Thyroid gland (tissue), 4 donors: ENCODE measurements around the gene ASCL1.

ENCODE experiments used
- POLR2A ChIP-seq, 2 donors: fragments of 450-650 bp; IDR thresholded peaks; one replicate each; pipeline ENCODE4 v1.6.1; 2017; ENCODE audit warnings: antibody characterized with exemption in 2 of 2, mild to moderate bottlenecking in 2 of 2, moderate library complexity in 1 of 2
- TF ChIP-seq, protein P1 (sequence below), 6 experiments: fragments of 200-600 bp in 3 of 6; fragments of 450-650 bp in 3 of 6; sonication (generic) in 3 of 6; IDR thresholded peaks; one replicate each; pipeline ENCODE4 v1.5.1; 2016 to 2019; ENCODE audit warnings: antibody characterized with exemption in 6 of 6, mild to moderate bottlenecking in 2 of 6, inconsistent platforms in 1 of 6, moderate library complexity in 1 of 6

DNA sequence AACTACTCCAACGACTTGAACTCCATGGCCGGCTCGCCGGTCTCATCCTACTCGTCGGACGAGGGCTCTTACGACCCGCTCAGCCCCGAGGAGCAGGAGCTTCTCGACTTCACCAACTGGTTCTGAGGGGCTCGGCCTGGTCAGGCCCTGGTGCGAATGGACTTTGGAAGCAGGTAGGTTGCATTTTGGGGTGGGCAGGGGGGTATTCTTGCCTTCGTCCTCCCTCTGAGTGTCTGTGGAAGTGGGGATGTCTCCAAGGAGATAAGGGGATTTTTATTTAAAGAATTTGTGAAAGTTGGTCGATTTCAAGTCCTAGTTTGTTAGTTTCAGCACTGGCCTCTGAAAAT, 1.3 kb downstream of the ASCL1 start:
- TF ChIP-seq, protein P1, sequence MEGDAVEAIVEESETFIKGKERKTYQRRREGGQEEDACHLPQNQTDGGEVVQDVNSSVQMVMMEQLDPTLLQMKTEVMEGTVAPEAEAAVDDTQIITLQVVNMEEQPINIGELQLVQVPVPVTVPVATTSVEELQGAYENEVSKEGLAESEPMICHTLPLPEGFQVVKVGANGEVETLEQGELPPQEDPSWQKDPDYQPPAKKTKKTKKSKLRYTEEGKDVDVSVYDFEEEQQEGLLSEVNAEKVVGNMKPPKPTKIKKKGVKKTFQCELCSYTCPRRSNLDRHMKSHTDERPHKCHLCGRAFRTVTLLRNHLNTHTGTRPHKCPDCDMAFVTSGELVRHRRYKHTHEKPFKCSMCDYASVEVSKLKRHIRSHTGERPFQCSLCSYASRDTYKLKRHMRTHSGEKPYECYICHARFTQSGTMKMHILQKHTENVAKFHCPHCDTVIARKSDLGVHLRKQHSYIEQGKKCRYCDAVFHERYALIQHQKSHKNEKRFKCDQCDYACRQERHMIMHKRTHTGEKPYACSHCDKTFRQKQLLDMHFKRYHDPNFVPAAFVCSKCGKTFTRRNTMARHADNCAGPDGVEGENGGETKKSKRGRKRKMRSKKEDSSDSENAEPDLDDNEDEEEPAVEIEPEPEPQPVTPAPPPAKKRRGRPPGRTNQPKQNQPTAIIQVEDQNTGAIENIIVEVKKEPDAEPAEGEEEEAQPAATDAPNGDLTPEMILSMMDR (IDR thresholded peaks at IDR 0.05), result no peak
- no peak for TF ChIP-seq POLR2A (IDR thresholded peaks at IDR 0.05)
